BE2C (cell line): ENCODE measurements around the gene COL18A1.

Source experiments
- DNase-seq: peaks from one replicate; pipeline ENCODE4 v3.0.0-alpha.2; 2020
- H3K27me3 ChIP-seq: fragments of 250-450 bp; sonication (Bioruptor Pico); 2 replicates; pipeline ENCODE4 v1.5.1; 2020; ENCODE audit warnings: mild to moderate bottlenecking
- H3K36me3 ChIP-seq: fragments of 250-450 bp; sonication (Bioruptor Pico); 2 replicates; pipeline ENCODE4 v1.5.1; 2020; ENCODE audit warnings: mild to moderate bottlenecking
- H3K4me1 ChIP-seq: fragments of 250-450 bp; sonication (Bioruptor Pico); 2 replicates; pipeline ENCODE4 v1.5.1; 2020
- H3K4me3 ChIP-seq: 2 replicates; pipeline ENCODE4 v1.5.1; 2011; ENCODE audit warnings: low read depth, low read length
- H3K9me3 ChIP-seq: fragments of 250-450 bp; sonication (Bioruptor Pico); 2 replicates; pipeline ENCODE4 v1.5.1; 2020
- TF ChIP-seq, protein P1 (sequence below): IDR thresholded peaks from 2 replicates; pipeline ENCODE4 v1.5.1; 2012; ENCODE audit warnings: mild to moderate bottlenecking, low read depth, low read length

The COL18A1 gene

DNA sequence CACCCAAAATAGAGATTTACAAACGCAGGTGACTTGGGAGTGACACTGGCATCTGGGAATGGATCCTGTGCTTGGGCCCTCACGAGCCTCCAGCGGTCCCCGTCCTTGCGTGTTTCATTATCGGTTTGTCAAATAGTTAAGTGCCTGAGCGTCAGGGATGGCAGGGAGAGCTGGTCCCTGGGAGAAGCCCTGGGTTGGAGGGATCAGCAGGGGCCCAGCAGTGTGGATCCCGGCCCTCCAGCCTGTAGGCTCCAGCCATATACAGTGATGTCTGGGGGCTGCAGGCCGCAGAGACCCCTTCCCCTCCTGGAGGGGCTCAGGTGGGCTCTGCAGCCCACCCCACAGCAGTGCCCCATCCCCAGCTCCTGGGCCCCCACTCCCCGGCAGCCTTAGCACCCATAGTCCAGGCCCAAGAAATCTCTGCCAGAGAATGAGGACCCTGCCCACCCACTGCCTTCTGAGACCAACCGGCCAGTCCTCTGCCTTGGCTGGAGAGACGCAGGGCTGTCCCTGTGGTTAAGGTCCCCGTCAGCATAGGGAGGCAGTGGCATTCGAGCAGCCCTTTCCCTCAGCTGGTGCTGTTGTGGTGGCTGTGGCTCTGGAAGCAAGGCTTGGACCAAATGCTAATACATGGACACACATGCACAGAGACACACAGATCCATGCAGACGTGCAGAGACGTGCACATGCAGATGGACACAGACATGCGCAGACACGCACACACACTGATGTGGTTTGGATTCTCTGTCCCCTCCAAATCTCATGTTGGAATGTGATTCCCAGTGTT lies 139.7 kb downstream of the COL18A1 start:
- TF ChIP-seq, protein P1, sequence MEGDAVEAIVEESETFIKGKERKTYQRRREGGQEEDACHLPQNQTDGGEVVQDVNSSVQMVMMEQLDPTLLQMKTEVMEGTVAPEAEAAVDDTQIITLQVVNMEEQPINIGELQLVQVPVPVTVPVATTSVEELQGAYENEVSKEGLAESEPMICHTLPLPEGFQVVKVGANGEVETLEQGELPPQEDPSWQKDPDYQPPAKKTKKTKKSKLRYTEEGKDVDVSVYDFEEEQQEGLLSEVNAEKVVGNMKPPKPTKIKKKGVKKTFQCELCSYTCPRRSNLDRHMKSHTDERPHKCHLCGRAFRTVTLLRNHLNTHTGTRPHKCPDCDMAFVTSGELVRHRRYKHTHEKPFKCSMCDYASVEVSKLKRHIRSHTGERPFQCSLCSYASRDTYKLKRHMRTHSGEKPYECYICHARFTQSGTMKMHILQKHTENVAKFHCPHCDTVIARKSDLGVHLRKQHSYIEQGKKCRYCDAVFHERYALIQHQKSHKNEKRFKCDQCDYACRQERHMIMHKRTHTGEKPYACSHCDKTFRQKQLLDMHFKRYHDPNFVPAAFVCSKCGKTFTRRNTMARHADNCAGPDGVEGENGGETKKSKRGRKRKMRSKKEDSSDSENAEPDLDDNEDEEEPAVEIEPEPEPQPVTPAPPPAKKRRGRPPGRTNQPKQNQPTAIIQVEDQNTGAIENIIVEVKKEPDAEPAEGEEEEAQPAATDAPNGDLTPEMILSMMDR = no peak
- H3K4me1 ChIP-seq = 0 out of 2 replicates have a peak, but pooled peaks cover 2% of the 10 kb centered on the region
- H3K9me3 ChIP-seq = no peaks in the 10 kb centered on the region
- no peak for DNase-seq
- no peaks in the 10 kb centered on the region for H3K27me3 ChIP-seq
- no peaks in the 10 kb centered on the region for H3K36me3 ChIP-seq
- H3K4me3 ChIP-seq = no peak overlapping the region

DNA sequence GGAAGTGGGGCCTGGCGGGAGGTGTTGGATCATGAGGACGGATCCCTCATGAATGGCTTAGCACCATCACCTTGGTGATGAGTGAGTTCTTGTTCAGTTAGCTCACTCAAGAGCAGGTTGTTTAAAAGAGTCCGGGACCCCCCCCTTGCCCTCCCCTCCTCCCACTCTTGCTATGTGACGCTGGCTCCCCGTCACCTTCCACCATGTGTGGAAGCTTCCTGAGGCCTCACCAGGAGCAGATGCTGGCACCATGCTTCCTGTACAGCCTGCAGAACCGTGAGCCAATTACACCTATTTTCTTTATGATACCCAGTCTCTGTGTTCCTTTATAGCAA lies 140.2 kb downstream of the COL18A1 start:
- Histone ChIP-seq H3K9me3 (no peaks in the 10 kb centered on the region), H3K36me3 (no peaks in the 10 kb centered on the region), H3K4me1 (0 out of 2 replicates have a peak, but pooled peaks cover 2% of the 10 kb centered on the region), H3K27me3 (no peaks in the 10 kb centered on the region), H3K4me3 (no peak overlapping the region)
- no peak for DNase-seq
- TF ChIP-seq, protein P1 = no peak

DNA sequence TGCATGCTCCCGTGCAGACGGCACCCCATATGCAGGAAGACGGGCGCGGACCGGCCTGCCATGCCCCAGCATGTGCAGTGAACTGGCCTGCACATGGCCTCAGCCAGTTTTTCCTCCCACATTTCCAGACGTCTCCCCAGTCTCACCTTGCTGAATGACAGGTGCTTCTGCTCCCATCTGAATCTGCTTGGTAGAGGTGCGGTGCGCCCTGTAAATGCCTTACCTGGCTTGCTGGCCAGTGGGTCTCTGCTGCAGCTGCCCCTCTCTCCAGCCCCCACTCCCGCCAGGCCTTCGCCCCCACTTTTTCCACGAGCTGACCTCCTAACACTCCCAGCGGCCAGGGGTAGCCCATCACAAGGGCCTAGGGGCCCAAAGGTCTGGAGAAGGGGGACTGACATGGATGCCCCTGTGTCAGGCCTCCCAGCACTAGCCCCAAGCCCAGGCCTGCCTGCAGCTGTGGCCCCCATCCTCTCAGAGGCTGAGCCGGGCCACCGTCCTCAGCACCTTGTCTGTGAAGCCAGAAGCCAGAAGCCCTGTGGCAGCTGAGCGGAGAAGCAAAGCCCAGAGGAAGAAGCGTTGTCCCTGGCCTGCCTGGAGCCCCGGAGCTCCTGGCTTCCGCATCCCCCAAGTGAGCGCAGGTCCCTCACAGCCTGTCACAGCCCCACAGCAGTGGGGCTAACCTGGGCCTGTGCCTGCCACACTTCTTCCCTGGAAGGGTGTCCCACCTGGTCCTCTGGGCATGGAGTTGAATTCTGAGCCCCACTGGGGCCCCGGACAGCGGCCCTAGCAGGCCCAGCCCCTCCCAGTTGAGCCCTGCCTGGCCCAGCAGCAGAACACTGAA lies 140.9 kb downstream of the COL18A1 start:
- H3K27me3 ChIP-seq = no peaks in the 10 kb centered on the region
- H3K9me3 ChIP-seq = no peaks in the 10 kb centered on the region
- no peaks in the 10 kb centered on the region for H3K36me3 ChIP-seq
- TF ChIP-seq, protein P1 = no peak
- no peaks in the 10 kb centered on the region for H3K4me1 ChIP-seq
- no peak for DNase-seq
- H3K4me3 ChIP-seq = no peak overlapping the region

DNA sequence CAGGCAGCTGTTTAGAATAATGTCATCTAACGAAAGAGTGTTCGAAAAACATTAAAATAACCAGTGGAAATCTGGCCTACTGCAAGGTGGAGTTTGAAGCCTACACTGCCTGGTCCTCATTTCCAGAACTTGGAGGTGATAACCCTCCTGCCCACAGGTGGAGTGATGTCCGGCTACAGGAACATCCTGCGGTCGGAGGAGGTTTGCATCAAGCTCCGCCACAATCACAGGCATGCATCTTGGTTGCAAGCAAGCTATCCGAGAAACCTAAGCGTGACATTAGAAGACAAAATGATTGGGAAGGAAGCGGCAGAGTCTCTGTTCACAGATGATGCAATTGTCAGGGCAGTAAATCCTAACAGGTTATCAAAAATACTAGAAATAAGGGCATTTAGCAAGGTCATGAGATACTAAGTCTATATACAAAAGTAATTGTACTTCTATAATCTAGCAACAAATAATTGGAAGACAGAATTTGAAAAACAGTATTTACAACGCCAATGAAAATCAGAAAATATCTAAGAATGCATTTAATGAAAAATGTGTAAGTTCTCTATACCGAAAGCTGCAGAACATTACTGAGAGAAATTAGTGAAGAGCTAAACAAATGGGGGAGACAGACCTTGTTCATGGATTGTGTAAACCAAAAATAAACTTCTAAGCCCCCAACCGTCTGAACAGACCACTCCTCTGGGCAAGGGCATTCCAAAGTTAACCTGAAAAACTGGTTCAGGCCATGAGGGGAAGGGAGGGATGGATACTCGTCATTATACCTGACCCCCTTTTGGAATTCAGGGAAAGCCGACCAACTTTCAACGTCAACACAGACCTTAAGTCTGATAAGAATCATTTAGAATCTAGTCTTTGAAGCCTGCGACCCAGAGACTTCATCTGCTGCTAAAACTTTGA lies 141.9 kb downstream of the COL18A1 start:
- TF ChIP-seq, protein P1 = no peak

DNA sequence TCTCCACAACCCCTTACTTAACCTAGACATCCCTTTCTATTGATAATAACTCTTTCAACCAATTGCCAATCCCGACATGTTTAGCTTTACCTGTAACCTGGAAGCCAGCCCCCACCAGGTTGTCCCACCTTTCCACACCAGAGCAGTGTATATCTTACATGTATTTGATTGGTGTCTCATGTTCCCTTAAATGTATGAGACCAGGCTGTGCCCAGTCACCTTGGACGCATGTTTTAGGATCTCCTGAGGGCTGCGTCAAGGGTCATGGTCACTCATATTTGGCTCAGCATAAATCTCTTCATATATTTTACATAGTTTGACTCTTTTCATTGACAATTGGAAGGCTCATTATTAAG lies 142.6 kb downstream of the COL18A1 start:
- TF ChIP-seq, protein P1 = no peak
- DNase-seq = no peak
- Histone ChIP-seq H3K36me3 (no peaks in the 10 kb centered on the region), H3K4me3 (no peak overlapping the region), H3K27me3 (no peaks in the 10 kb centered on the region), H3K4me1 (no peaks in the 10 kb centered on the region), H3K9me3 (no peaks in the 10 kb centered on the region)

More for the DNA sequence above, 141.9 kb downstream of the COL18A1 start:
- no peak for DNase-seq
- Histone ChIP-seq H3K9me3 (no peaks in the 10 kb centered on the region), H3K4me1 (no peaks in the 10 kb centered on the region), H3K36me3 (no peaks in the 10 kb centered on the region), H3K4me3 (no peak overlapping the region), H3K27me3 (no peaks in the 10 kb centered on the region)
